Ectodermal cell (in vitro differentiated cells): ENCODE measurements around the gene PLEKHM3.

Experiments used
- H3K27ac ChIP-seq: 2 replicates; pipeline ENCODE4 v1.7.0; 2013; ENCODE audit warnings: mild to moderate bottlenecking, low read depth, low read length; ENCODE audit not compliant: insufficient read depth, poor library complexity, severe bottlenecking
- H3K27me3 ChIP-seq: 2 replicates; pipeline ENCODE4 v1.7.0; 2013; ENCODE audit warnings: mild to moderate bottlenecking, low read length; ENCODE audit not compliant: insufficient read depth, control insufficient read depth, poor library complexity, severe bottlenecking
- H3K36me3 ChIP-seq: one replicate; pipeline ENCODE4 v1.7.0; 2013; ENCODE audit warnings: low read length; ENCODE audit not compliant: control insufficient read depth, insufficient read depth
- H3K4me1 ChIP-seq: one replicate; pipeline ENCODE4 v1.7.0; 2013; ENCODE audit warnings: low read length; ENCODE audit not compliant: control insufficient read depth, insufficient read depth
- H3K4me3 ChIP-seq: 2 replicates; pipeline ENCODE4 v1.7.0; 2013; ENCODE audit warnings: low read depth, low read length, control low read depth; ENCODE audit not compliant: insufficient read depth
- H3K9me3 ChIP-seq: 2 replicates; pipeline ENCODE4 v1.7.0; 2013; ENCODE audit warnings: mild to moderate bottlenecking, low read length, moderate library complexity; ENCODE audit not compliant: control insufficient read depth
- WGBS, 2 experiments: methylation state at CpG; one replicate each; pipeline ENCODE4 v1.1.7; 2013; ENCODE audit warnings: missing lambda C conversion rate in 2 of 2; 5-methylcytosine and 5-hydroxymethylcytosine counted together

The PLEKHM3 gene

GRCh38 chr2:208015475-208015874 lies 9.9 kb downstream of the PLEKHM3 start:
- H3K27ac ChIP-seq: no peak overlapping the region
- 90 to 100% methylated on average over 1 of the region's 2 CpGs for WGBS, 2 experiments
- H3K9me3 ChIP-seq: no peaks in the 10 kb centered on the region

GRCh38 chr2:208013285-208014178 lies 11.8 kb downstream of the PLEKHM3 start:
- Histone ChIP-seq H3K4me3 (no peak overlapping the region), H3K27ac (no peak overlapping the region), H3K36me3 (no peaks in the 10 kb centered on the region), H3K9me3 (no peaks in the 10 kb centered on the region), H3K4me1 (no peaks in the 10 kb centered on the region), H3K27me3 (no peaks in the 10 kb centered on the region)
- 95 to 97% methylated on average over 8 to 9 of the region's 9 CpGs for WGBS, 2 experiments

More at GRCh38 chr2:208015475-208015874, 9.9 kb downstream of the PLEKHM3 start:
- Histone ChIP-seq H3K36me3 (no peaks in the 10 kb centered on the region), H3K27me3 (no peaks in the 10 kb centered on the region), H3K4me3 (no peak overlapping the region), H3K4me1 (no peaks in the 10 kb centered on the region)

GRCh38 chr2:208012449-208012848 lies 12.9 kb downstream of the PLEKHM3 start:
- H3K36me3 ChIP-seq: no peaks in the 10 kb centered on the region
- H3K27ac ChIP-seq: no peak overlapping the region
- H3K4me3 ChIP-seq: no peak overlapping the region
- no peaks in the 10 kb centered on the region for H3K4me1 ChIP-seq
- no peaks in the 10 kb centered on the region for H3K27me3 ChIP-seq
- no peaks in the 10 kb centered on the region for H3K9me3 ChIP-seq

- Histone ChIP-seq H3K4me1 (no peaks in the 10 kb centered on the region), H3K27me3 (no peaks in the 10 kb centered on the region), H3K4me3 (no peak overlapping the region), H3K9me3 (no peaks in the 10 kb centered on the region), H3K27ac (no peak overlapping the region), H3K36me3 (no peaks in the 10 kb centered on the region)
Measured at GRCh38 chr2:208010506-208010905, 14.8 kb downstream of the PLEKHM3 start.

- Histone ChIP-seq H3K9me3 (no peaks in the 10 kb centered on the region), H3K27me3 (no peaks in the 10 kb centered on the region), H3K4me1 (no peaks in the 10 kb centered on the region), H3K36me3 (no peaks in the 10 kb centered on the region), H3K4me3 (no peak overlapping the region), H3K27ac (no peak overlapping the region)
- WGBS, 2 experiments: 95 to 96% methylated on average over 5 of the region's 5 CpGs
Measured at GRCh38 chr2:208006833-208007232, 18.5 kb downstream of the PLEKHM3 start.

- 84 to 85% methylated on average over 3 of the region's 3 CpGs for WGBS, 2 experiments
- Histone ChIP-seq H3K4me1 (no peaks in the 10 kb centered on the region), H3K27ac (no peak overlapping the region), H3K4me3 (no peak overlapping the region), H3K27me3 (no peaks in the 10 kb centered on the region), H3K9me3 (no peaks in the 10 kb centered on the region), H3K36me3 (no peaks in the 10 kb centered on the region)
Measured at GRCh38 chr2:208006337-208006736, 19.0 kb downstream of the PLEKHM3 start.

- 97% methylated on average over 5 of the region's 5 CpGs for WGBS, 2 experiments
- Histone ChIP-seq H3K36me3 (no peaks in the 10 kb centered on the region), H3K4me1 (no peaks in the 10 kb centered on the region), H3K4me3 (no peak overlapping the region), H3K9me3 (no peaks in the 10 kb centered on the region), H3K27me3 (no peaks in the 10 kb centered on the region), H3K27ac (no peak overlapping the region)
Measured at GRCh38 chr2:208001924-208002323, 23.4 kb downstream of the PLEKHM3 start.

GRCh38 chr2:208000701-208001395 lies 24.5 kb downstream of the PLEKHM3 start:
- Histone ChIP-seq H3K4me3 (no peak overlapping the region), H3K4me1 (no peaks in the 10 kb centered on the region), H3K27ac (no peak overlapping the region), H3K36me3 (no peaks in the 10 kb centered on the region), H3K9me3 (no peaks in the 10 kb centered on the region), H3K27me3 (no peaks in the 10 kb centered on the region)
- WGBS, 2 experiments: 95 to 96% methylated on average over 8 to 9 of the region's 10 CpGs

GRCh38 chr2:207996848-207997247 lies 28.5 kb downstream of the PLEKHM3 start:
- no peaks in the 10 kb centered on the region for H3K9me3 ChIP-seq
- H3K4me3 ChIP-seq: no peak overlapping the region
- H3K4me1 ChIP-seq: no peaks in the 10 kb centered on the region
- H3K27me3 ChIP-seq: no peaks in the 10 kb centered on the region
- 92 to 97% methylated on average over 2 of the region's 2 CpGs for WGBS, 2 experiments
- no peaks in the 10 kb centered on the region for H3K36me3 ChIP-seq
- H3K27ac ChIP-seq: no peak overlapping the region

GRCh38 chr2:207995887-207996286 lies 29.4 kb downstream of the PLEKHM3 start:
- Histone ChIP-seq H3K27me3 (no peaks in the 10 kb centered on the region), H3K4me1 (no peaks in the 10 kb centered on the region), H3K36me3 (no peaks in the 10 kb centered on the region), H3K9me3 (no peaks in the 10 kb centered on the region), H3K27ac (no peak overlapping the region), H3K4me3 (no peak overlapping the region)
- WGBS, 2 experiments: 87 to 88% methylated on average over 3 of the region's 3 CpGs
